HepG2 (cell line): ENCODE data around the gene GRM1. TPM values are rescaled to one million over a fixed set of nuclear protein-coding genes. Genes with fewer than 3 reads are reported as not detected.

ENCODE experiments used
- ATAC-seq: fragments of 200-7000 bp; cut with Tn5 transposase; 3 replicates; pipeline ENCODE4 v1.9.1; 2020; ENCODE audit warnings: mild to moderate bottlenecking, moderate library complexity
- BruUV-seq: library from RNA; stranded (reverse); fragments of 400-500 nt; replicated peaks from 2 replicates; lab custom pipeline; 2021; lab: Mats Ljungman, UMichigan
- CTCF ChIA-PET: fragments of 300-600 bp; formaldehyde crosslinking; extraction: SDS; loops from one replicate; lab custom pipeline; 2021; ENCODE audit warnings: low total read pairs, inconsistent platforms, low intra/inter-chr PET ratio; lab: Yijun Ruan, JAX
- POLR2A ChIA-PET: fragments of 350-600 bp; sonication (Branson Sonifier 250); formaldehyde crosslinking; loops from one replicate; lab custom pipeline; 2020; ENCODE audit warnings: antibody characterized with exemption, inconsistent platforms; lab: Yijun Ruan, JAX
- DNase-seq: peaks from one replicate; pipeline ENCODE4 v3.0.0-alpha.2; 2015; ENCODE audit warnings: low spot score
- FAIRE-seq: peaks from 3 replicates; lab custom pipeline; 2011; peaks lifted over from hg19 to GRCh38; lab: Jason Lieb, UNC
- H2AFZ ChIP-seq: one replicate; pipeline ENCODE4 v1.6.1; 2011; ENCODE audit warnings: low read length, inconsistent platforms
- H3K27ac ChIP-seq: fragments of 300-600 bp; 3 replicates; pipeline ENCODE4 v1.8.0; 2011; ENCODE audit warnings: mixed run types, mild to moderate bottlenecking, mixed read lengths, low read length, inconsistent platforms; ENCODE audit not compliant: insufficient read depth; ENCODE audit errors: extremely low read length
- H3K27me3 ChIP-seq, 2 experiments: fragments of 200-600 bp in 1 of 2; 2 replicates in 1 of 2; 3 replicates in 1 of 2; pipeline versions ENCODE4 v1.6.0 to v1.8.0; 2011; ENCODE audit warnings: low read length in 2 of 2, mild to moderate bottlenecking in 2 of 2, moderate library complexity in 2 of 2, inconsistent platforms in 1 of 2; ENCODE audit not compliant: insufficient read depth in 2 of 2, control insufficient read depth in 1 of 2
- H3K36me3 ChIP-seq, 2 experiments: fragments of 200-600 bp in 1 of 2; replicated peaks in 1 of 2; 2 replicates in 1 of 2; 3 replicates in 1 of 2; pipeline versions ENCODE4 v1.5.1 to v1.8.0; 2011; ENCODE audit warnings: low read length in 2 of 2, inconsistent platforms in 1 of 2; ENCODE audit not compliant: insufficient read depth in 2 of 2, control insufficient read depth in 1 of 2
- H3K4me1 ChIP-seq: 2 replicates; pipeline ENCODE4 v1.5.1; 2012; ENCODE audit warnings: low read length, inconsistent platforms; ENCODE audit not compliant: insufficient read depth
- H3K4me2 ChIP-seq: 2 replicates; pipeline ENCODE4 v1.6.0; 2011; ENCODE audit warnings: low read depth, low read length, inconsistent platforms
- H3K4me3 ChIP-seq, 3 experiments: fragments of 200-600 bp in 1 of 3; sonication (generic), shearing (Covaris generic) in 1 of 3; replicated peaks in 1 of 3; 2 replicates each; pipeline ENCODE4 v1.5.1; 2011 to 2016; ENCODE audit warnings: low read length in 3 of 3, inconsistent platforms in 2 of 3, low read depth in 2 of 3, mild to moderate bottlenecking in 2 of 3, control low read depth in 1 of 3, mixed read lengths in 1 of 3; ENCODE audit not compliant: insufficient read depth in 1 of 3
- H3K79me2 ChIP-seq: one replicate; pipeline ENCODE4 v1.6.1; 2011; ENCODE audit warnings: low read length, inconsistent platforms; ENCODE audit not compliant: insufficient read depth
- H3K9ac ChIP-seq: 2 replicates; pipeline ENCODE4 v1.6.0; 2011; ENCODE audit warnings: mild to moderate bottlenecking, low read depth, low read length, inconsistent platforms; ENCODE audit not compliant: insufficient read depth
- H3K9me3 ChIP-seq: 2 replicates; pipeline ENCODE4 v1.5.1; 2012; ENCODE audit warnings: mild to moderate bottlenecking, low read length
- H4K20me1 ChIP-seq: 2 replicates; pipeline ENCODE4 v1.6.0; 2011; ENCODE audit warnings: inconsistent platforms, mild to moderate bottlenecking, low read length, moderate library complexity; ENCODE audit not compliant: insufficient read depth
- ATF5 ChIP-seq: sonication (generic); formaldehyde crosslinking; IDR thresholded peaks from 2 replicates; pipeline ENCODE4 v1.4.0; 2020; ENCODE audit warnings: mild to moderate bottlenecking, low read depth, missing genetic modification reagents
- ATM ChIP-seq: fragments of 450-650 bp; IDR thresholded peaks from 2 replicates; pipeline ENCODE4 v1.7.1; 2017; ENCODE audit warnings: mild to moderate bottlenecking, borderline replicate concordance
- BRF2 ChIP-seq: sonication (generic); formaldehyde crosslinking; IDR thresholded peaks from 2 replicates; pipeline ENCODE4 v1.8.1; 2022; ENCODE audit warnings: mild to moderate bottlenecking, missing genetic modification reagents
- CCDC6 ChIP-seq: sonication (generic); formaldehyde crosslinking; IDR thresholded peaks from 2 replicates; pipeline ENCODE4 v1.8.1; 2022; ENCODE audit warnings: mild to moderate bottlenecking, missing genetic modification reagents, moderate library complexity
- FOXK1 ChIP-seq: sonication (generic); formaldehyde crosslinking; IDR thresholded peaks from 2 replicates; pipeline ENCODE4 v1.4.0; 2020; ENCODE audit warnings: low read depth, missing genetic modification reagents, borderline replicate concordance
- JUN ChIP-seq: sonication (generic); formaldehyde crosslinking; IDR thresholded peaks from 2 replicates; pipeline ENCODE4 v1.4.0; 2020; ENCODE audit warnings: mild to moderate bottlenecking, missing genetic modification reagents
- KDM5A ChIP-seq: fragments of 200-600 bp; sonication (generic); IDR thresholded peaks from 2 replicates; pipeline ENCODE4 v1.7.0; 2018; ENCODE audit warnings: antibody characterized with exemption, mild to moderate bottlenecking, low read length, borderline replicate concordance
- MAZ ChIP-seq, 2 experiments: sonication (generic) in 1 of 2; formaldehyde crosslinking in 1 of 2; IDR thresholded peaks; 2 replicates each; pipeline versions ENCODE4 v1.5.0 to v1.6.1; 2012 to 2020; ENCODE audit warnings: low read depth in 2 of 2, mild to moderate bottlenecking in 2 of 2, borderline replicate concordance in 1 of 2, improper control_type of control experiment in 1 of 2, low read length in 1 of 2, missing genetic modification reagents in 1 of 2, moderate library complexity in 1 of 2
- NFE2L1 ChIP-seq: sonication (generic); formaldehyde crosslinking; IDR thresholded peaks from 2 replicates; pipeline ENCODE4 v1.4.0; 2020; ENCODE audit warnings: missing genetic modification reagents, mild to moderate bottlenecking, borderline replicate concordance
- RARA ChIP-seq: IDR thresholded peaks from 2 replicates; pipeline ENCODE4 v1.6.1; 2016; ENCODE audit warnings: missing genetic modification reagents, missing compliant biosample characterization
- REST ChIP-seq, 2 experiments: IDR thresholded peaks; 2 replicates each; pipeline ENCODE4 v1.6.1; 2011 to 2012; ENCODE audit warnings: low read length in 2 of 2, borderline replicate concordance in 1 of 2, low read depth in 1 of 2, mild to moderate bottlenecking in 1 of 2, moderate library complexity in 1 of 2
- SP4 ChIP-seq: sonication (generic); formaldehyde crosslinking; IDR thresholded peaks from 2 replicates; pipeline ENCODE4 v1.8.1; 2023; ENCODE audit warnings: mild to moderate bottlenecking, missing genetic modification reagents
- THRA ChIP-seq: sonication (generic); formaldehyde crosslinking; IDR thresholded peaks from 2 replicates; pipeline ENCODE4 v1.4.0; 2020; ENCODE audit warnings: missing genetic modification reagents, borderline replicate concordance
- ZNF121 ChIP-seq: sonication (generic); formaldehyde crosslinking; IDR thresholded peaks from 2 replicates; pipeline ENCODE4 v1.5.0; 2020; ENCODE audit warnings: mild to moderate bottlenecking, missing genetic modification reagents
- ZNF558 ChIP-seq: sonication (generic); formaldehyde crosslinking; IDR thresholded peaks from 2 replicates; pipeline ENCODE4 v1.9.0; 2022; ENCODE audit warnings: mild to moderate bottlenecking, missing genetic modification reagents, borderline replicate concordance
- ZNF691 ChIP-seq: sonication (generic); formaldehyde crosslinking; IDR thresholded peaks from 2 replicates; pipeline ENCODE4 v1.4.0; 2020; ENCODE audit warnings: missing genetic modification reagents, low read depth, mild to moderate bottlenecking, borderline replicate concordance
- ZSCAN21 ChIP-seq: sonication (generic); formaldehyde crosslinking; IDR thresholded peaks from 2 replicates; pipeline ENCODE4 v1.8.0; 2022; ENCODE audit warnings: mild to moderate bottlenecking, missing genetic modification reagents, moderate library complexity, borderline replicate concordance
- WGBS: methylation state at CpG from one replicate; pipeline ENCODE4 v1.1.6; 2017; ENCODE audit warnings: low lambda C conversion rate; 5-methylcytosine and 5-hydroxymethylcytosine counted together
- in situ Hi-C: cut with HindIII; loops from 2 replicates; pipeline ENCODE4 v1.10.0; 2017; ENCODE audit warnings: low pct_unique_long_range_greater_than_20kb; ENCODE audit not compliant: extremely low pct_ligation_motif_present
- intact Hi-C: fragments of 100-400 bp; cut with micrococcal nuclease; formaldehyde crosslinking; loops from one replicate; pipeline ENCODE4 v1.10.0; 2022; ENCODE audit not compliant: unreplicated experiment
- polyA plus RNA-seq, 8 experiments: library from polyadenylated mRNA; depleted of rRNA in 3 of 8; stranded (reverse) in 7 of 8; unstranded in 1 of 8; fragments of >200 nt; fragmentation: Illumina TruSeq in 4 of 8; extraction: Trizol in 4 of 8; gene quantifications; 2 replicates each; pipeline versions ENCODE4 v1.2.1 to v1.2.3, GENCODE V29; 2011 to 2016; ENCODE audit warnings: low read depth in 4 of 8, missing spikeins in 1 of 8, mixed read lengths in 1 of 8; ENCODE audit not compliant: insufficient read depth in 1 of 8
- total RNA-seq, 5 experiments: library from RNA; depleted of rRNA; stranded (reverse); fragments of >200 nt; fragmentation: Illumina TruSeq; extraction: Trizol; gene quantifications; 2 replicates each; pipeline ENCODE4 v1.2.3, GENCODE V29; 2016; ENCODE audit warnings: low read depth in 1 of 5

The GRM1 gene
- total and polyA plus RNA-seq, 2 of the 13 experiments (the other 11 are each of a cell fraction or from before 2014, with no cell fraction given) = 0.09 TPM; not detected in 1

GRCh38 chr6:146009338-146009737 lies 19.5 kb upstream of the GRM1 start:
- CTCF ChIA-PET = no interaction called here
- Histone ChIP-seq H3K79me2 (no peaks in the 10 kb centered on the region), H3K9me3 (peaks cover 11% of the 10 kb centered on the region), H3K36me3 (no peaks in the 10 kb centered on the region), H3K27me3 (no peaks in the 10 kb centered on the region), H3K4me1 (no peaks in the 10 kb centered on the region), H3K4me3 (no peak overlapping the region; a peak in 1 of 6 replicates), H3K4me2 (no peak overlapping the region), H2AFZ (no peak overlapping the region), H3K9ac (no peak overlapping the region), H3K27ac (no peak overlapping the region), H4K20me1 (no peaks in the 10 kb centered on the region)
- DNase-seq (no peak), FAIRE-seq (no peak), ATAC-seq (no peak)
- BruUV-seq = no TSS peak
- in situ Hi-C loops = no loop called here
- WGBS = 0% methylated on average over 1 of the region's 1 CpG
- POLR2A ChIA-PET = no interaction called here
- intact Hi-C loops = no loop called here
- TF ChIP-seq CCDC6 (CRISPR knock-in tag) (no peak), BRF2 (no peak), FOXK1 (CRISPR knock-in tag) (no peak), THRA (CRISPR knock-in tag) (no peak), NFE2L1 (CRISPR knock-in tag) (no peak), RARA (CRISPR knock-in tag) (no peak), SP4 (CRISPR knock-in tag) (no peak), ATM (no peak), ZSCAN21 (CRISPR knock-in tag) (no peak), ZNF121 (CRISPR knock-in tag) (no peak), REST (IDR thresholded peaks at IDR 0.05; ENCODE audit: borderline replicate concordance in 1 of 2, low read depth in 1 of 2, low read length in 2 of 2) (no peak), ZNF558 (CRISPR knock-in tag) (no peak), KDM5A (no peak), ZNF691 (no peak), ATF5 (no peak), JUN (no peak), MAZ (IDR thresholded peaks at IDR 0.05; ENCODE audit: borderline replicate concordance, low read depth, low read length) (no peak), MAZ (CRISPR knock-in tag; IDR thresholded peaks at IDR 0.05; ENCODE audit: low read depth) (no peak)
